Astrocyte of the spinal cord (primary cell): ENCODE data around the gene PKIG.

Source experiments
- DNase-seq: peaks from one replicate; pipeline ENCODE4 v3.0.0; 2011; ENCODE audit warnings: low read depth, low spot score
- H3K4me3 ChIP-seq: 2 replicates; pipeline ENCODE4 v1.5.1; 2011; ENCODE audit warnings: low read depth, mild to moderate bottlenecking, low read length, moderate library complexity
- CTCF ChIP-seq: IDR thresholded peaks from 2 replicates; pipeline ENCODE4 v1.5.1; 2012; ENCODE audit warnings: low read depth, mild to moderate bottlenecking, low read length, inconsistent platforms
- in situ Hi-C: cut with HindIII; loops from 2 replicates; pipeline ENCODE4 v1.10.0; 2017; ENCODE audit warnings: low sequenced_read_pairs

The PKIG gene

DNA sequence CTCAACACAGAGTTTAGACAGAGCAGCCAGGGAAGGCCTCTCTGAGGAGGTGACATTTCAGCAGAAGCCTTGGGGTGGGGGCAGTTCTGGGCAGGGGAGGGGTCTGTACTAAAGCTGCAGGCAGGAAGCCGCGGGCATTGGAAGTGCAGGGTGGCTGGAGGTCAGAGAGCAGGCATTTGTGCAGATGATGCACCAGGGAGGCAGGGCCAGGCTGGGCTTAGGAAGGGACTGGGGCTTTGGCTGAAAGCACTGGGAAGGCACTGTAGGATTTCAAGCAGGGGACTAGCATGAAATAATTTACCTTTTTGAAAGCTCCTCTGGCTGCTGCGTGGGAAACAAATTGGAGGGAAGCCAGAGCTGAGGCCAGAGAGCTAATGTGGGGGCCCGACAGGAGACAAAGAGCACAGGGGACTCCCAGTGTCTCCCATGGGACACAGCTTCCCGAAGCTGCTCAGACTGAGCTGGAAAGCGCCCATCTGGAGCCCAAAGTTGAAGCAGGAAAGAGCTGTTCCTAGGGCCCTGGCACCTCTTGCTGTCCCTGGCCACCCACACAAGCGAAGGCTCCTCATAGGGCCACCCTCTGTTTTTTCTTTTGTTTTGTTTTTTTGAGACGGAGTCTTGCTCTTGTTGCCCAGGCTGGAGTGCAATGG is 49.8 kb downstream of the PKIG start:
- in situ Hi-C loops: no loop called here
- no peak for TF ChIP-seq CTCF
- DNase-seq: no peak
- H3K4me3 ChIP-seq: no peak overlapping the region

GRCh38 chr20:44633187-44633810 is 50.9 kb downstream of the PKIG start:
- H3K4me3 ChIP-seq: no peak overlapping the region
- in situ Hi-C loops: no loop called here
- no peak for TF ChIP-seq CTCF
- DNase-seq: no peak

GRCh38 chr20:44633872-44634600 is 51.7 kb downstream of the PKIG start:
- TF ChIP-seq CTCF: no peak
- DNase-seq: no peak
- H3K4me3 ChIP-seq: no peak overlapping the region
- in situ Hi-C loops: no loop called here

GRCh38 chr20:44635877-44636276 is 53.5 kb downstream of the PKIG start:
- DNase-seq: no peak
- in situ Hi-C loops: no loop called here
- no peak for TF ChIP-seq CTCF
- no peak overlapping the region for H3K4me3 ChIP-seq

DNA sequence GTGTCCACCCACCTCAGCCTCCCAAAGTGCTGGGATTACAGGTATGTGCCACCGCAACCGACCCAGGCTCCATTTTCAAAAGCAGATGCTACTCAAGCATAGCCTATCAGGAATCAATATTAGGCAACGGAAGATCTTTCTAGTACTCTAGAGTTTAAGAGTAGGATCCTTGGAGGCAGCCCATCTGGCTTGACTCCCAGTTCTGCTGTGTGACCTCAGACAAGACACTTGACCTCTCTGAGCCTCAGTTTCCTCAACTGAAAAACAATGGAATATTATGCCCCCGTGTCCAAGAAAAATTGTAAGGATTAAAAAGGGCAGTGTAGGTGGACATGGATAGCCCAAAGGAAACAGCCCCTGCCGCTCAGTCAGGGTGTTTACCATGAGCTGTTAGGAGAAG is 54.7 kb downstream of the PKIG start:
- DNase-seq: no peak
- no peak for TF ChIP-seq CTCF
- in situ Hi-C loops: no loop called here
- no peak overlapping the region for H3K4me3 ChIP-seq

DNA sequence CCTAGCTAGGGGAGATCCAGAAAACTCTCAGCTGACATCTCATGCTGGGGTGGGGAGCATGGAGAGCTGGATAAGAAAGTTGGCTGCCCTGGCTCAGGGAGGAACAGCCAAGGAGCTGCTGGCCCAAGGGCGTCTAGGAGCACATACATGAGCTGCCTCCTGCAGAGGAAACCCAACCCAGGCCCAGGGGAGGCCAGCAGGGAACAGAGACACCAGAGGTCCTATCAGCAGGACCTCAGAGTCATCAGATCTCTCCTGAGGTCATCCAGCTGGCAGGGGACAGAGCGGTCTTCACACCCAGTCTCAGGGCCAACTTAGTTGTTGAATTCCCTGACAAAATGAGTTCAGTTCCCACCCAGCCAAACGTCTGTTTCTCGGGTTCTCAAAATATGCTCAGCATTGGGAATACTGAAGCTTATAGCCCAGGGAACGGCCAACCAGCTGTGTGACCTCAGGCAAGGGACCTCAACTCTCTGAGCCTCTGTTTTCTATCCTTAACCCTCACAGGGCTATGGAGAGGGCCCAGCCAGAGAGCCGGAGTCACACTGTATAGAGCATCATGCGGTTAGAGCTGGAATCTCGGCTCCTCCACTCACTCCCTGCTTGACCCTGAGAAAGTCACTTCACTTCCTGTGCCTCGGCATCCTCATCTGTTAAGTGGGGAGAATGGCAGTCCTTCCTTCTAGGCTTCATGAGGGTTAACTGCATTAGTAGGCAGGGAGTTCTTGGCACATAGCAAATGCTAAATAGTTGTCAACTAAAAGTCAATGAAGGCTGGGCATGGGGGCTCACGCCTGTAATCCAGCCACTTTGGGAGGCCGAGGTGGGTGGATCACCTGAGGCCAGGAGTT is 55.4 kb downstream of the PKIG start:
- DNase-seq: no peak
- no peak overlapping the region for H3K4me3 ChIP-seq
- no peak for TF ChIP-seq CTCF
- in situ Hi-C loops: no loop called here
